22Rv1 (cell line): ENCODE measurements around the gene TP73.

ENCODE experiments used
- H3K27ac ChIP-seq: fragments of 450-650 bp; 2 replicates; pipeline ENCODE4 v1.5.1; 2017
- ZFX ChIP-seq: fragments of 450-650 bp; IDR thresholded peaks from 2 replicates; pipeline ENCODE4 v1.6.1; 2017; ENCODE audit warnings: antibody characterized with exemption, borderline replicate concordance
- TF ChIP-seq, protein P1 (sequence below): fragments of 450-650 bp; IDR thresholded peaks from 2 replicates; pipeline ENCODE4 v1.5.1; 2017; ENCODE audit warnings: mild to moderate bottlenecking

Gene TP73

DNA sequence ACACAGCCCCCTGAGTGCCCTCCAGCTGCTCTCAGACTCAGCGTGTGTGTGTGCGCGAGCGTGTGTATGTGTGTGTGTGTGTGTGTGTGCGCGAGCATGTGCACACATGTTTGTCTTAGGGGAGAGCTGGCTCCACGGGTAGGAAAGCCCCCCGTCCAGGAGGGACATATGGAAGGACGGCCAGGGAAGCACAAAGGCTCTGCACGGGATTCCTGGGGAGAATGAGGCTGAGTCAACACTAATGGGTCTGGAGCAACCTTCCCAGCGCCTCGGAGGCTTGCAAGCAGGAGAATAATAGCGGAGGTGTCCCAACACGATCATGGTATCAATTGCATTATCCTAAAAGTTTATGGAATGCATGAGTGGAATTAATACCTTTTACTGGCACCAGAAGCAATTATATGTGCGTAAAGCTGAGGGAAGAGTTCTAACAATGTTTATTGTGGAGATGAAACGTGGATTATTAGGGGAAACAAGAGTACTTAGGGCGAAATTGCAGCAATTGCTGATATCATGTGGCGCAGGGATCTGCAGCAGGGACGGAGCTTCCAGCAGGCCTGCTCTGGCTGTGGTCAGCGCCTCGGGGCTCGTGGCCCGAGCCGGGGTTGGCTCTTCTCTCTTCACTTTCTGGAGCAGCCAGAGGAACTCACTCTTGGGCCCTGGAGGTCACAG is 59.6 kb downstream of the TP73 start:
- H3K27ac ChIP-seq = no peak overlapping the region
- TF ChIP-seq, protein P1, sequence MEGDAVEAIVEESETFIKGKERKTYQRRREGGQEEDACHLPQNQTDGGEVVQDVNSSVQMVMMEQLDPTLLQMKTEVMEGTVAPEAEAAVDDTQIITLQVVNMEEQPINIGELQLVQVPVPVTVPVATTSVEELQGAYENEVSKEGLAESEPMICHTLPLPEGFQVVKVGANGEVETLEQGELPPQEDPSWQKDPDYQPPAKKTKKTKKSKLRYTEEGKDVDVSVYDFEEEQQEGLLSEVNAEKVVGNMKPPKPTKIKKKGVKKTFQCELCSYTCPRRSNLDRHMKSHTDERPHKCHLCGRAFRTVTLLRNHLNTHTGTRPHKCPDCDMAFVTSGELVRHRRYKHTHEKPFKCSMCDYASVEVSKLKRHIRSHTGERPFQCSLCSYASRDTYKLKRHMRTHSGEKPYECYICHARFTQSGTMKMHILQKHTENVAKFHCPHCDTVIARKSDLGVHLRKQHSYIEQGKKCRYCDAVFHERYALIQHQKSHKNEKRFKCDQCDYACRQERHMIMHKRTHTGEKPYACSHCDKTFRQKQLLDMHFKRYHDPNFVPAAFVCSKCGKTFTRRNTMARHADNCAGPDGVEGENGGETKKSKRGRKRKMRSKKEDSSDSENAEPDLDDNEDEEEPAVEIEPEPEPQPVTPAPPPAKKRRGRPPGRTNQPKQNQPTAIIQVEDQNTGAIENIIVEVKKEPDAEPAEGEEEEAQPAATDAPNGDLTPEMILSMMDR = no peak
- no peak for TF ChIP-seq ZFX

DNA sequence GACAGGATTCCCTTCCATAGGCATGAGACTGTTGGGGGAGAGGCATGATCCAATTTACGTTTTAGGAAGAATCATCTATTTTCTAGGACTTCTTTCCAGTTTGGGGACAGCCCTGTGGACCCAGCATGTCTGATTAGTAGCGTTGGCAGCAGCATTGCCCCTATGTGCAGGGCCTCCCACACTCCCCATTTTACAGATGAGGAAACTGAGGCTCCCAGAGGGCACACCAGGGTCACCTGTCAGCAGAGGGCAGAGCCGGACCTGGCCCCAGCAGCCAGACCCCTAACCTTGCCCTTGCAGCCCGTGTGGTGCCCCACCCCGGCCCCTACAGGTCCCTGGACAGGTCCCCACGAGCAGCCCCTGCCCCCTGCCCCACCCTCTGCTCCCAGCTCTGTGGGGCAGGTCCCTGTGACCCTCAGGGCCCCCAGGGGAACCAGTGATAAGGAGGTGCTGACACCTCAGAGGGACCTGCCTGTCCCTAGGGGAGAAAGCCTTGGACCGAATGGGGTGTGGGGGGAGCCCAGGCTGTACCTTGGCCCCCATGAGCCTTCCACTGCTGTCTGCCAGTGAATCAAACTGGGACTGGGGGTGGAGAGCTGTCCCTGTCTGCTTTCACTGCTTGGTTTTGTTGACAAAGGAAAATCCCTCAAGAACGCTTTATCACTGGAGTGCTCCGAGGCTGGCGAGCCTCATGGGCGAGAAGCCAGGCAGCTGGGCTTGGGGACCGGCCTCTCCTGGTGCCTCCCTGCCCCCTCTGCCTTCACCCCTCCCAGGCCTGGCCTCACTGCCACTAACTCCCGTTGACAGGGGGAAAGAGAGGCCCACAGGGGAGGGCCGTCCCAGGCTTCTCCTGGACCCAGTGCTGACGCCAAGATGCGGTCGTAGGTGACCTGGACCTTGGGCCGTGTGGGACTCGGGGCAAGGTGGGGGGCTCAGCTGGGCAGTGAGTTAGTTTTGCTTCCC is 60.5 kb downstream of the TP73 start:
- no peak overlapping the region for H3K27ac ChIP-seq
- no peak for TF ChIP-seq ZFX

DNA sequence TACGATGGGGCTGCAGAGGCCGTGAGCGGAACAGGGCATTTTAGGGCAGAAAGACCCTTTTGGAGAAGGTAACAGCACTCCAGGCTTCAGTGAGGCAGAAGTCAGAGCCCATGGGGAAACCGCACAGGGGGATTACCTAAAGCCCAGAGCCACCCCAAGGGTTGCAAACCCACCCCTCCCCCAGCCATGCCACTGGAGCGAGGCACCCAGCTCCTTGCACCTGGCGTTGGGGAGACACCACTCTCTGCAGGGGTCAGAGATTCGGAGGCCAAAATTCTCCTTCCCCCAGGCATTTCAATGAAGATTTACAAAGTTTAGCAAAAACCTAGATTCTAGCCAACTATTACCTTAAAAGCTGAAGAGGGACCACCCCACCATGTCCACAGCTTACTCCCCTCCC is 61.5 kb downstream of the TP73 start:
- TF ChIP-seq ZFX = no peak
- TF ChIP-seq, protein P1 = no peak
- H3K27ac ChIP-seq = no peak overlapping the region

GRCh38 chr1:3714284-3714741 is 62.0 kb downstream of the TP73 start:
- H3K27ac ChIP-seq = no peak overlapping the region
- TF ChIP-seq, protein P1 = no peak
- no peak for TF ChIP-seq ZFX

GRCh38 chr1:3714814-3715213 is 62.5 kb downstream of the TP73 start:
- no peak overlapping the region for H3K27ac ChIP-seq
- no peak for TF ChIP-seq ZFX

GRCh38 chr1:3716351-3716750 is 64.0 kb downstream of the TP73 start:
- no peak overlapping the region for H3K27ac ChIP-seq
- TF ChIP-seq, protein P1 = no peak
- TF ChIP-seq ZFX = no peak

- H3K27ac ChIP-seq = no peak overlapping the region
- TF ChIP-seq ZFX = no peak
- TF ChIP-seq, protein P1 = no peak
Measured at GRCh38 chr1:3717041-3717714, 64.9 kb downstream of the TP73 start.
